Mammary epithelial cell (primary cell): ENCODE results near the gene TREML2.

ENCODE experiments used
- EZH2 ChIP-seq: IDR thresholded peaks from 2 replicates; pipeline ENCODE4 v1.6.1; 2012; ENCODE audit warnings: low read length, inconsistent platforms, borderline replicate concordance
- TF ChIP-seq, protein P1 (sequence below), 2 donors: IDR thresholded peaks in 1 of 2; conservative IDR thresholded peaks in 1 of 2; 2 replicates each; pipeline ENCODE4 v1.5.1; 2011 to 2012; ENCODE audit warnings: inconsistent platforms in 2 of 2, low read length in 2 of 2, mild to moderate bottlenecking in 2 of 2, control low read depth in 1 of 2, low read depth in 1 of 2; ENCODE audit not compliant: insufficient read depth in 1 of 2; ENCODE audit errors: extremely low read depth in 1 of 2

DNA sequence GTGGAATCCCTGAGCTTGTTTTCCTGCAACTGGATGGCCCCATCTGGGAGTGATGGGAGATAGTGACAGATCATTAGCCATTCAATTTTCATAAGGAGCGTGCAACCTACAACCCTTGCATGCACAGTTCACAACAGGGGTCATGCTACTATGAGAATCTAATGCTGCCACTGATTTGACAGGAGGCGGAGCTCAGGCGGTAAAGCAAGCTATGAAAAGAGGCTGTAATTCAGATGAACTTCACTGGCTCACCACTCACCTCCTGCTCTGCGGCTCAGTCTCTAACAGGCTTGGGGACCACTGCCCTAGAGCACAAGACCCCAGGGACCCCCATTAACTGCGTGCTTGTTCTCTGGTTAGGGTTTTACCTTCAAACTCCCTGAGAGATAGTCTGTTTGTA is 14.8 kb upstream of the TREML2 start:
- TF ChIP-seq EZH2 = no peak
- TF ChIP-seq, protein P1, sequence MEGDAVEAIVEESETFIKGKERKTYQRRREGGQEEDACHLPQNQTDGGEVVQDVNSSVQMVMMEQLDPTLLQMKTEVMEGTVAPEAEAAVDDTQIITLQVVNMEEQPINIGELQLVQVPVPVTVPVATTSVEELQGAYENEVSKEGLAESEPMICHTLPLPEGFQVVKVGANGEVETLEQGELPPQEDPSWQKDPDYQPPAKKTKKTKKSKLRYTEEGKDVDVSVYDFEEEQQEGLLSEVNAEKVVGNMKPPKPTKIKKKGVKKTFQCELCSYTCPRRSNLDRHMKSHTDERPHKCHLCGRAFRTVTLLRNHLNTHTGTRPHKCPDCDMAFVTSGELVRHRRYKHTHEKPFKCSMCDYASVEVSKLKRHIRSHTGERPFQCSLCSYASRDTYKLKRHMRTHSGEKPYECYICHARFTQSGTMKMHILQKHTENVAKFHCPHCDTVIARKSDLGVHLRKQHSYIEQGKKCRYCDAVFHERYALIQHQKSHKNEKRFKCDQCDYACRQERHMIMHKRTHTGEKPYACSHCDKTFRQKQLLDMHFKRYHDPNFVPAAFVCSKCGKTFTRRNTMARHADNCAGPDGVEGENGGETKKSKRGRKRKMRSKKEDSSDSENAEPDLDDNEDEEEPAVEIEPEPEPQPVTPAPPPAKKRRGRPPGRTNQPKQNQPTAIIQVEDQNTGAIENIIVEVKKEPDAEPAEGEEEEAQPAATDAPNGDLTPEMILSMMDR (conservative IDR thresholded peaks at IDR 0.05 in 1 of 2, IDR thresholded peaks at IDR 0.05 in 1 of 2; ENCODE audit: extremely low read depth in 1 of 2, insufficient read depth in 1 of 2, low read depth in 1 of 2, low read length in 2 of 2) = no peak
